ENCODE results near the gene NCAPD3.
"Not testable (repeated sequence)": the region's sequence is repeated elsewhere in the genome, so short reads cannot be mapped to it uniquely, and the experiment has no call there.

NCAPD3 gene, protein sequence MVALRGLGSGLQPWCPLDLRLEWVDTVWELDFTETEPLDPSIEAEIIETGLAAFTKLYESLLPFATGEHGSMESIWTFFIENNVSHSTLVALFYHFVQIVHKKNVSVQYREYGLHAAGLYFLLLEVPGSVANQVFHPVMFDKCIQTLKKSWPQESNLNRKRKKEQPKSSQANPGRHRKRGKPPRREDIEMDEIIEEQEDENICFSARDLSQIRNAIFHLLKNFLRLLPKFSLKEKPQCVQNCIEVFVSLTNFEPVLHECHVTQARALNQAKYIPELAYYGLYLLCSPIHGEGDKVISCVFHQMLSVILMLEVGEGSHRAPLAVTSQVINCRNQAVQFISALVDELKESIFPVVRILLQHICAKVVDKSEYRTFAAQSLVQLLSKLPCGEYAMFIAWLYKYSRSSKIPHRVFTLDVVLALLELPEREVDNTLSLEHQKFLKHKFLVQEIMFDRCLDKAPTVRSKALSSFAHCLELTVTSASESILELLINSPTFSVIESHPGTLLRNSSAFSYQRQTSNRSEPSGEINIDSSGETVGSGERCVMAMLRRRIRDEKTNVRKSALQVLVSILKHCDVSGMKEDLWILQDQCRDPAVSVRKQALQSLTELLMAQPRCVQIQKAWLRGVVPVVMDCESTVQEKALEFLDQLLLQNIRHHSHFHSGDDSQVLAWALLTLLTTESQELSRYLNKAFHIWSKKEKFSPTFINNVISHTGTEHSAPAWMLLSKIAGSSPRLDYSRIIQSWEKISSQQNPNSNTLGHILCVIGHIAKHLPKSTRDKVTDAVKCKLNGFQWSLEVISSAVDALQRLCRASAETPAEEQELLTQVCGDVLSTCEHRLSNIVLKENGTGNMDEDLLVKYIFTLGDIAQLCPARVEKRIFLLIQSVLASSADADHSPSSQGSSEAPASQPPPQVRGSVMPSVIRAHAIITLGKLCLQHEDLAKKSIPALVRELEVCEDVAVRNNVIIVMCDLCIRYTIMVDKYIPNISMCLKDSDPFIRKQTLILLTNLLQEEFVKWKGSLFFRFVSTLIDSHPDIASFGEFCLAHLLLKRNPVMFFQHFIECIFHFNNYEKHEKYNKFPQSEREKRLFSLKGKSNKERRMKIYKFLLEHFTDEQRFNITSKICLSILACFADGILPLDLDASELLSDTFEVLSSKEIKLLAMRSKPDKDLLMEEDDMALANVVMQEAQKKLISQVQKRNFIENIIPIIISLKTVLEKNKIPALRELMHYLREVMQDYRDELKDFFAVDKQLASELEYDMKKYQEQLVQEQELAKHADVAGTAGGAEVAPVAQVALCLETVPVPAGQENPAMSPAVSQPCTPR (N-terminal part only)

DNA sequence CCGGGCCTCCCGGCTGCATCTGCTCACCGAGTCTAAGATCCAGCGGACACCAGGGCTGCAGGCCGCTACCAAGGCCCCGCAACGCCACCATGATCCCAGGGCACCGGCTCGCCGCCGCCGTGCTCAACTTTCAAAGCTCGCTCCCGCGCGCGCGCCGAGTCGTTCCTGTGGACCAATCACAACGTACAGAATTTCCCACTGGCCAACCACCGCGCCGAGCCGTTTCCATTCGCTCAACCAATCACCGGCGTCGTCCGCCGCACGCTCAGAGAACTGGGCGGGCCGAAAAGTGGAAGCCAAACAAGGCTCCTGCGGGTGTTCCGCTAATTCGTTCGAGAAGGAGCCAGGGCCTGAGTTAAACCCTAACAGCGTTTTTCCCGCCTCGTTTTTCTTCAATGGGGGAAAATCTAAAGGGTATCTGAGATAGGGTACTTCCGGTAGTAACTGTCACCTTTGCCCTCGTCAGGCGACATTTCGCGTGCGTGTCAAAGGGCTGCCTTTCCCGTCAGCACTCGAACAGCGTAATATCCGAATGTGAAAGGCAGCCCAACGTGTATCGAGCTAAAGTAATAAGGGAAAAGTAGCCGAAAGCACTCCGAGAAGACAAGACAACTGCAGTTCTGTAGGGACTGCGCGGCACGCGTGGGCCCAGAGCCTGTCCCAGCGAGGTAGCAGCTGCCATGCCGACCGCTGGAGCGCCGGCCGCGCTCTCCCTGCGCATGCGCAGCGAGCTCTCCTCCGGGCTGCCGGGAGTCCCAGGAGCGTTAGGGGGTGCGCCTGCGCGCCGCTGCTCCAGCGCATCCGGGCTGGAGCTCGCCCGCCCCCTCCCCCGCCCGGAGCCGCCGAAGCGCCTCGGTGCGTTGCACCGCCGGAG is at the start of gene NCAPD3, which contains the start of gene VPS26B:
TSS of gene NCAPD3 (minus strand) at position 132 of the 874 bp plus-strand sequence. CDS start at position 91, 41 bp downstream.
TSS of gene VPS26B (plus strand) at position 836 of the 874 bp plus-strand sequence. CDS start 452 bp downstream, outside the sequence.
- peak; percentile 95 for DNase-seq

DNA sequence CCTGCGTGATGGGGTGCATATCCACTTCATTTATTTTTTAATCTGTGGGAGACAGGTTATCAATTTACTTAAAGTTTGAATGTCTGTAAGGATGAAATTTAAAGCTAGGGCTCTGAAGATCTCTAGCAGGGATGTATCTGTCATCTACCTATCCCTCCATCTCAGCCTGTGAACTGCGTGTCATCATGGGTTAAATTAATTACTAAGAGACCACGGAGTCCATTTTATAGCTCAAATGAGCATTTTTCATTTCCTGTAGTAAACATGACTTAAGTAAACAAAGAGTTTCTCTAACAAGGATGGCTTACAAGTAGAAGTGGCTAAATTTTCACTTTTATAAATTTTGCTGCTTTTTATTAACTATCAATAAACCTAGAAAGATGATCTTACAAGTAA is 49.5 kb upstream of the NCAPD3 start:
- no peak for DNase-seq

DNA sequence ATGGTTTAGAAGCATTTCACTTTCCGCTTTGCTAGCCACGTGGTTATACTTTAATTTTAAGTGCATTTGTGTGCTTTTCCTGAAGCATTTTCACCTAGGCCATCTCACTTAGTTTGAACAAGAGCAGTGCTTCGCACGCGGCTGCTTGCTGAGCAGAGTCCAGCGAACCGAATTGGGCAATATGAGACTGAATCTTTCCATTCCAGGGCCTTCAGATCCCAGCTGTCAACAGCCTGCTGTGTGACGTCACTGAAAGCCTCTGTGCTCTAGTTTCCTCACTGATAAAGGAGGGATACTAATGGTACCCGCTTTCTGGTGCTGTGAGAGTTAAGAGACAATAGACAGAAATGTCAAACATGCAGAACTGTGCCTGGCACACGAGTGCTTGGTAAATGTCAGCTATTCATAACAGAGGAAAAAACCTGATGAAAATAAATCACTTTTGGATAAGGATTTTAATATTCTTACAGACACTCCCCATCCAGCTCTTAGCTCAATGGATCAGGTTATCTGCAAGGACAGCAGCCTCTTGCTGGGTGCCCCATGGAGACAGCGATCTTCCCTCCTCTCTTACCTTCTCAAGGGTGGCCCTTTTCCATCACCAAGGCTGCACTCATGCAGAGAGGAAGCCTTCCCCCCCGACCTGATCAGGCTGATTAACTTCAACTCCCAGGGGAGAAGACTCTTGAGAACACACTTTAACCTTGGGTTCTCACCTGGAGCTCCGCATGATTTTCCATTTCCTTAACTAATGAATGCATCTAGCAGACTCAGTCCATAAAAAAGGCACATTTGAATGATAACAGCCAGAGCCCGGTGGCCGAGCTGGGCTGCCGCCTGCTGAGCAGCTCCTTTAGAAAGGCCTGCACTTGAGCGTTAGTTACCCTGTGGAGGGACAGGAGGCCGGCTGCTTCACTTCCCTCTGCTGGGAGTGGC is 48.9 kb upstream of the NCAPD3 start:
- DNase-seq: no peak

DNA sequence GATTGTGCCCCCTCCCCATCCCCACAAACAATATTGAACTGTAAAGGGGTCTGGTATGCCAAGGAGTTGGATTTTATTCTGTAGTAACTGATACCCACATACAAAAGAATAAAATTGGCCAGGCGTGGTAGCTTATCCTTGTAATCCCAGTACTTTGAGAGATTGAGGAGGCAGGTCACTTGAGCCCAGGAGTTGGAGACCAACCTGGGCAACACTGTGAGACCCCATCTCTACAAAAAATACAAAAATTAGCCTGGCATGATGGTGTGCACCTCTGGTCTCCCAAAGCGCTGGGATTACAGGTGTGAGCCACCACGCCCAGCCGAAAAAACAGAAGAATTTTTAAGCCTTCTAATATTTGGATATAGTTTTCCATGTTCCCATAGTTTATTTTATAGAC is 48.2 kb upstream of the NCAPD3 start:
- no peak for DNase-seq

DNA sequence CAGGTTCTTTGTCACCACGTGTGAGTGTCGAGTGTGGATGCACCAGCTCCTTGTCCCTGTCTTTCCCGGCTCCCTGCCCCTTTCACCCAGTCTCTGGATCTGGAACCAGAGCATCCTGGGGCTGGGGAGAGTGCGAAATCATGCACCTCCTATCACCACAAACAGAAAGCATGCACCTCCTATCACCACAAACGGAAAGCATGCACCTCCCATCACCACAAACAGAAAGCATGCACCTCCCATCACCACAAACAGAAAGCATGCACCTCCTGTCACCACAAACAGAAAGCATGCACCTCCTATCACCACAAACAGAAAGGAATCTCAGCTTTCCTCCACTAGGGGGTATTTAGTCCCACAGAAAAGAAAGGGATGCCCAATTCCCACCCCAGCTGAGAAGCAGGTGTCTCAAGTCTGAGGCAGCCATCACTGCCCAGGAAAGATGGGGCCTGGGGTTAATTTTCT is 46.5 kb upstream of the NCAPD3 start:
- peak; percentile 21 for DNase-seq

DNA sequence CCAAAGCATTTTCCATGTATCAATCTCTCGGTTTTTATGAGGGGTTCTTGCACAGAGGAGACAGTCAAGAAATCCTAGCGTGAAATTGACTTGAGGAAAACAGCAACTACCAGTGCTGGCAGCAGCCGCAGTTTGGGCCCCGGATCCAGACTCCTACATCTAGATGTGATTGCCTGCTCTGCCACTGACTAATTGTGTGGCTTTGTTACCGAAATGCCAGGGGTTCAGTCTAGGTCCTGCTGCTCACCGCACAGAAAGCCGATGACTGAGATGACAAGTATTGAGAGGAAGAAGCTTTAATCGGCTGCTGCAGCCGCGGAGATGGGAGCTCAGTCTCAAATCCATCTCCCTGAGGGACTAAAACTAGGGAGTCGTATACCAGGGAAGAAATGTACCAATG is 44.2 kb upstream of the NCAPD3 start:
- no peak for DNase-seq

DNA sequence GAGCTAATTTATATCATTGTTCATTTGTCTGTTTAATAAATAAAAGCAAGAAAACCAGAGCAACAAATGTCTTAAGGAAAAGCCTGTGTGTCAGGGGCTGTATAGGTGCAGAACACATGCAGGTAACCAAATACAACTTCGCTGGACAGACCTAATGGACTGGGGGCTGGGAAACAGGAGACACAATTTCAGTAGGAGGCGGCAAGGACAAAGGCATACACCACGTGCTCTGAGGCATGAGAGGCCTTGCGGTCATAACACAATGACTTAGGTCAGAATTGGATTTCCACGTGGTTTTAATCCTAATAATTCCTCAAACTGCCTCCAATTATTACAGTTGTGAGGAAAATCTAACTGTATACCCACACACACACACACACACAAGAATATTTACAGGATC is 43.7 kb upstream of the NCAPD3 start:
- no peak for DNase-seq

DNA sequence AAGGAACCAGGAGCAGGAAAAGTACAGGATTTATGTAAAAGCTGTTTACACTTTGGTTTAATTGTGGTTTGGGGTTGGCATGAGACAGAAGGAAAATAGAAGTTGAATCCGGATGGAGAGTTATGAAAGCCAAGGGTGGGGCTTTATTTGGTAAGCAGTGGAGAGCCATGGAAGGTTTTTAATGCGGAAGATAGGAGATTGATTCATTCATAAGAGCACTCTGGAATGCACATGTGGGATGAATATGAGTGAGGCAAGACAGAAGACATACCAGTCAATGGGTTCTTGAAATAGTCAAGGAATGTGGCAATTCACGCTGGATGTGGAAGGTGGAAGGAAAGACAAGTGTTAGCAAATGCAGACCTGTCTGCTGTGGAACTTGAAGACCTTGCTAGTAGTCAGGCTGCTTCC is 43.1 kb upstream of the NCAPD3 start:
- peak; percentile 81 for DNase-seq

DNA sequence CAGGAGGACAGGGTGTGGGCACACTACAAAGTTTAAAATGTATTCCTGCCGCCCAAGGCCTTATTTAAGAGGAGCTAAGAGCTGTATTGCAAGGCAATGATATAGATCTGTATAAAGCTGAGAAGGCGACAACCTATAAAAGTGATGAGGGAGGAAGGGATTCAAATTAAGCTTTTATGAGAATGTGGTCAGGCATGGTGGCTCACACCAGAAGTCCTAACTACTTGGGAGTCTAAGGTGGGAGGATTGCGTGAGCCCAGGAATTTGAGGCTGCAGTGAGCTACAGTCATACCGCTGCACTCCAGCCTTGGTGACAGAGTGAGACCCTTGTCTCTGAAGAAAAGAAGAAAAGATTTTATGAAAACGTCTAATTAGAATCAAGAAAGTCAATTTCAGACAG is 42.7 kb upstream of the NCAPD3 start:
- DNase-seq: no peak

DNA sequence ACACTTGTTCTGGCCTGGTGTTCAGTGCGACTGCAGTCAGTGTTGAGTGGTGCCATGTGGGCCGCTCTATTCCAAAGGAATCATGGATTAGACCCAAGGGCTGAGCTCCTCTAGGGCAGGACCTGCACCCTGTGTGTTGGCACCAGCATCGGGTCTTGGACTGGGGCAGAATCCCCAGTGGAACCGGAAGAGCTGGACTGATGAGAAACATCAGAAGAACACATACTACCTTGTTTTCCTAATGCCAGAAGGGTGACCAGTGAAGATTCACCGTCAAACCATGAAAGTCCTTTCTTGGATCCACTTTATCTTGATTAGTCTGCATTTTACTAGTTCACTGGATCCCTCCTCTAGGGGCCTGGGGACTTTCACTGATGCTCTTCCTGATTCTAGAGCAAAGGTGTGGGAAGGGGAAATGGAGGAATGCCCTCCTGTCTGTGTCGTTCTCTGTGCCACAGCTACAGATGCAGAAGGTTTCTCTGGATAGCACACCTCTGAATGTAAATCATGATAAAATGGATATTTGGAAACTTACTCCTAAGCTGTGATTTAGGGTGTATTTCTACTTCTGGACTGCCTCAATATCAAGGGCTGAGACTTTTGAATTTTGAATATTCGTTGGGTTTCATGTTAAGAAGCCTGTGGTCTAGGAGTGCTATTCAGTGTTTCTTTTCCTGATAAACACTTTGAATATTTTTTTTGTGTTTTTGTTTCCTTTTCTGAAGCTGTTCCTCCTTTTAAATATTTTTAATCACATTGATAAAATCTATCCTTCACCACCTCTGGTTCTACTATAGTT is 41.4 kb upstream of the NCAPD3 start:
- no peak for DNase-seq

DNA sequence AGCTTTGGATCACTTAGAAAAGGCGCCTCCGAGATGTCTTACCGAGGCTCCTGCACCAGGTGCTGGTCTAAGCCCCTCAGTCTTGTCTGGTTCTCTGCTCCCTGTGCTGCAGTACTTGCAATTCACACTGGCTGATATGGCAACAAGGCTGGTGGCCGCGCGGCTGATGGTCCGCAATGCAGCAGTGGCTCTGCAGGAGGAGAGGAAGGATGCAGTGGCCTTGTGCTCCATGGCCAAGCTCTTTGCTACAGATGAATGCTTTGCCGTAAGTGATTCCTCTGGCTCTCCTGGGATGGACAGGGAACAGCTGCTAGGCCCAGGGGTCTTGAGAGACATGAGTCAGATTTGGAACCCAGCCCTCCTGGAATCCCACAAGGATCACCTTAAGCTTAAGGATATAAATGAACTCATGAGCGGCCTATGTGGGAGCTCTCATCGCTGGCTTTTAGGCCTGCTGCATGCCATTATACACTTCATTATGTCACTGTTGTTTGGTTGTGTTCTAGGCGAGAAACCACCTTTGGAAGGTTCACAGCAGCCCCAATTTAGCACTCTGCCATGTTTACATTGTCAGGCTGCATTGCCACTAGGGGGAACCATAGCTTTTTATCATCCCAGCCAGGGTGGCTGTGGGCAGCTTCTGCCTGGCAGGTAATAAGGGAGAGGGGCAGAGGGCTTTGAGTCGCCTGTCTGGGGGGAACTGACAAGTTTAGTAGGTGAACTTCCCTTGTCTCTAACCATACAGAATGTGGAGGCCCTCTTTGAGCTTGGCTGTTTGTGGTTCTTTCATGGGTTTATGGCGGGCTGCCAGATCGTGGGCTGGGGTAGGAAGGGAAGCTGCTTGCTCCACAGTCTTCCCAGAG is 38.1 kb upstream of the NCAPD3 start:
- DNase-seq: peak; percentile 6

DNA sequence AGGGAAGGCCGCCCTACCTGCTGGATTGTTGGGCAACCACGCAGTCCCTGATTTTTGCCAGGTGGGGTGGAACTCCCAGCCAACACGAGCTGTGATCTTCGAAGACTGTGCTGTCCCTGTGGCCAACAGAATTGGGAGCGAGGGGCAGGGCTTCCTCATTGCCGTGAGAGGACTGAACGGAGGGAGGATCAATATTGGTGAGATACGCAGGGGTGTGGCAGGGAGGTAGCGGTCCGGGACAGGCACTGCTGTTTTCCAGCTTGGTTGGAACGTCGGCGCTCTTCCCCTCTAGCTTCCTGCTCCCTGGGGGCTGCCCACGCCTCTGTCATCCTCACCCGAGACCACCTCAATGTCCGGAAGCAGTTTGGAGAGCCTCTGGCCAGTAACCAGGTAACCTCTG is 37.2 kb upstream of the NCAPD3 start:
- DNase-seq: no peak

DNA sequence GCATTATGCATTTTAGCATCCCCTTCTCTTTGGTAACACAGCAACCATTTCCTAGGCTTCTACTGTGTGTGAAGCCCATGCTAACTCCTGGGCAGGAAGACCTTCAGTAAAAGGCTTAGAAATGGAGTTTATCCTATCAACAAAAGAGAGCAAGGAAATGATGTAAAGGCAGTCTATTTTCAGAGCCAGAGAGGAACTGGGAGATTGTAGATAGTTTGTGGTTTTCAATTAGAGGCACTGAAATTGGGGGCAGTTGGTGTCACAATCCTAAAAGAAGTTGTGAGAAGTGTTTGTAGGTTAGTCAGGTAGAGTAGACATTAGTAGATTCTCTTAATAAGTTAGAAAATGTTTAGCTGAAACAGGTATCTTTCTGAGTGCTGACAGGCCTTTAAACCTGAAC is 36.7 kb upstream of the NCAPD3 start:
- no peak for DNase-seq

DNA sequence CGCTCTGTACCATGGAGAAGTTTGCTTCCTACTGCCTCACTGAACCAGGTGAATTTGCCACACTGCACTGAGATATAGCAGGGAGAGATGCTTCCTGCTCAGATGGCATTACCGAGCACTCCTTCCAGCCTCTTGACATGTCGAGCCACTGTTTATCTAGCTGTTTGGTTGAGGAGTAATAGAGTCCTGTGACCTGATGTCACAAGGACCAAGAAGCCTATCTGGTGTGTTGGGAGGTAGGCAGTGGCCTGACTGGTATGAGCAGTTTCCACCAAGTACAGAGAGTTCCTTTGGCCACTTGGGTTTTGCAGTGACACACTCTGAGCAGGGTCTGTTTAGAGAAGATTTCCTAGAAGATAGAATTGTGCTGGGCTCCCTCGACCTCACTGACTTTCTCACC is 34.8 kb upstream of the NCAPD3 start:
- no peak for DNase-seq

DNA sequence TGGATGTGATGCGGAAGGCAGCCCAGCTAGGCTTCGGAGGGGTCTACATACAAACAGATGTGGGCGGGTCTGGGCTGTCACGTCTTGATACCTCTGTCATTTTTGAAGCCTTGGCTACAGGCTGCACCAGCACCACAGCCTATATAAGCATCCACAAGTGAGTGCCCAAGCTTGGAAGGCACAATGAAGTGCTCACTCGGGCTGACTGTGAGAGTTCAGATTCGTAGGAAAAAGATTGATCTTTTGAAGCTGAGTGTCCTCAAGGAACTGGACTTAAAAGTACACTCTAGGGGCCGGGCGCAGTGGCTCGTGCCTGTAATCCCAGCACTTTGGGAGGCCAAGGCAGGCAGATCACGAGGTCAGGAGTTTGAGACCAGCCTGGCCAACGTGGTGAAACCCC is 33.3 kb upstream of the NCAPD3 start:
- DNase-seq: no peak

DNA sequence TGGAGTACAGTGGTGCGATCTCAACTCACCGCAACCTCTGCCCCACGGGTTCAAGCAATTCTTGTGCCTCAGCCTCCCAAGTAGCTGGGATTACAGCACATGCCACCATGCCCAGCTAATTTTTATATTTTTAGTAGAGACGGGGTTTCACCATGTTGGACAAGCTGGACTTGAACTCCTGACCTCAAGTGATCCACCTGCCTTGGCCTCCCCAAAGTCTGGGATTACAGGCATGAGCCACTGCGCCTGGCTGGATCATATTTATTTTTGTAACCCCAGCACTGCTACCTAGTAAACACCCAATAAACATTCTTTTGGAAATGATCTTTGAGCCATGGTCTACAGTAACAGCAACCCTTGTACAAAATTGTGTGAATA is 31.4 kb upstream of the NCAPD3 start:
- not testable (repeated sequence) for DNase-seq

DNA sequence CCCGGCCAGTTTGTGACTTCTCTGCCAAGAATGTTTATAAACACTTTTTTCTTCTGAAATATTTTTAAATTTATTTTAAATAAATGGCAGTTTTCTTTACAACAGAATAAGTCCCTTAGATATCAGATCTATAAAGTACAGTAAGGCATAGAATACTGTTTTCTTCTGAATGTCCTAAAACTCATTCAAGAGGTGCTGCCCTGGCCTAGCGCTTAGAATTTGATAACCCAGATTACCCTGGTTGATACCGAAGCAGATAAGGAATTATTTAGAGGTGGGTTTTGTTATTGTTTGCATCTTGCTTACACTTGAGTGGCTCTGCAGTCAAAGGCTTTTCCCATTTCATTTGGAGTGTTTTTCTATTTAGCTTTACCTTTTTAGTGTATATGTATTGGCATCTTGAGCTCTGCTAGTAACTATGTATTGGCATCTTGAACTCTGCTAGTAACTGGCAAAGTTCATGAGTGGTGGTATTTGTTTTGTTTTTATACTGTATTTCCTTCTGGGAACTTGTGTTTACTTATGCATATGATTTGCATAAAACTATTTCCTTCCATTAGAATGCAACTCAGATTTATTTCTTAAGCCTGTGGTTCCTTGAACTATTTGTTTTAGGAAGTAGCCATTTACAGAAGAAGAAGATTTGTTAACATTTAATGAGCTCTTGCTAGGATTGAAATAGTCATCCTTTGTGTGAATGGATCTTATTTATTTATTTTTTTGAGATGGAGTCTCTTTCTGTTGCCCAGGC is 30.8 kb upstream of the NCAPD3 start:
- no peak for DNase-seq

Data from NCI-H226 (cell line).